MM.1S (cell line): ENCODE data around the gene BTNL8.

Experiments used
- EZH2 ChIP-seq: fragments of 300-600 bp; sonication (generic); optimal IDR thresholded peaks from 2 replicates; pipeline ENCODE3; 2017; ENCODE audit warnings: low read depth, mild to moderate bottlenecking, antibody characterized with exemption, low read length, mixed read lengths
- EZH2phosphoT487 ChIP-seq: fragments of 300-600 bp; sonication (generic); IDR thresholded peaks from 2 replicates; pipeline ENCODE4 v1.6.1; 2018; ENCODE audit warnings: antibody characterized with exemption, low read length
- TF ChIP-seq, protein P1 (sequence below): fragments of 300-600 bp; sonication (generic); IDR thresholded peaks from 2 replicates; pipeline ENCODE4 v1.5.1; 2016; ENCODE audit warnings: antibody characterized with exemption, low read length, mixed read lengths

DNA sequence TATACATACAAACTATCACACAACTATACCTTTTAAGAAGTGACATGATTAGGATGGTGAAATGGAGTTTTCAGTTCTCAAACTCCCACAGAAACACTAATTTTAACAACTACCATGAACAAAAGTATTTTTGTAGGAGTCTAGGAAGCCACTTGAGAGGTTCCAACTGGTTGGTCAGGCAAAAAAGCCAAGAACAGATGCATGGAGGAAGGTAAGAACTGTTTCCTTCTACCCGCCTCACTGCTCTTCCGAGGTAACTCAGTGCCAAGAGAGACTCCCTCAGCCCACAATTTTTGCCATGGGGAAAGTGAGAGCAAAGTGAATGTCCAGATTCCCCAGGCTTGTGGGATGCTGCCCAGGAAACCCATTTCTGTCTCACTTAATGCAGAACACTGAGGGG, 15.7 kb downstream of the BTNL8 start:
- TF ChIP-seq, protein P1, sequence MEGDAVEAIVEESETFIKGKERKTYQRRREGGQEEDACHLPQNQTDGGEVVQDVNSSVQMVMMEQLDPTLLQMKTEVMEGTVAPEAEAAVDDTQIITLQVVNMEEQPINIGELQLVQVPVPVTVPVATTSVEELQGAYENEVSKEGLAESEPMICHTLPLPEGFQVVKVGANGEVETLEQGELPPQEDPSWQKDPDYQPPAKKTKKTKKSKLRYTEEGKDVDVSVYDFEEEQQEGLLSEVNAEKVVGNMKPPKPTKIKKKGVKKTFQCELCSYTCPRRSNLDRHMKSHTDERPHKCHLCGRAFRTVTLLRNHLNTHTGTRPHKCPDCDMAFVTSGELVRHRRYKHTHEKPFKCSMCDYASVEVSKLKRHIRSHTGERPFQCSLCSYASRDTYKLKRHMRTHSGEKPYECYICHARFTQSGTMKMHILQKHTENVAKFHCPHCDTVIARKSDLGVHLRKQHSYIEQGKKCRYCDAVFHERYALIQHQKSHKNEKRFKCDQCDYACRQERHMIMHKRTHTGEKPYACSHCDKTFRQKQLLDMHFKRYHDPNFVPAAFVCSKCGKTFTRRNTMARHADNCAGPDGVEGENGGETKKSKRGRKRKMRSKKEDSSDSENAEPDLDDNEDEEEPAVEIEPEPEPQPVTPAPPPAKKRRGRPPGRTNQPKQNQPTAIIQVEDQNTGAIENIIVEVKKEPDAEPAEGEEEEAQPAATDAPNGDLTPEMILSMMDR, result no peak
- TF ChIP-seq EZH2phosphoT487 (no peak), EZH2 (no peak)
